Activated T-helper 1 cell treated with anti-CD3 and anti-CD28 coated beads, Interleukin-2, amount 50 U/mL, for 16 hours (primary cell): ENCODE measurements around the gene DPEP3.
A peak's percentile ranks its signal among the peaks of the same experiment; 100 is the strongest.
"Not testable (repeated sequence)": the region's sequence is repeated elsewhere in the genome, so short reads cannot be mapped to it uniquely, and the experiment has no call there.

Source experiments
- DNase-seq, 2 donors: peaks; one replicate each; pipeline ENCODE4 v3.0.0-alpha.2; 2020; ENCODE audit warnings: low read depth in 1 of 2, low spot score in 1 of 2

The DPEP3 gene, protein sequence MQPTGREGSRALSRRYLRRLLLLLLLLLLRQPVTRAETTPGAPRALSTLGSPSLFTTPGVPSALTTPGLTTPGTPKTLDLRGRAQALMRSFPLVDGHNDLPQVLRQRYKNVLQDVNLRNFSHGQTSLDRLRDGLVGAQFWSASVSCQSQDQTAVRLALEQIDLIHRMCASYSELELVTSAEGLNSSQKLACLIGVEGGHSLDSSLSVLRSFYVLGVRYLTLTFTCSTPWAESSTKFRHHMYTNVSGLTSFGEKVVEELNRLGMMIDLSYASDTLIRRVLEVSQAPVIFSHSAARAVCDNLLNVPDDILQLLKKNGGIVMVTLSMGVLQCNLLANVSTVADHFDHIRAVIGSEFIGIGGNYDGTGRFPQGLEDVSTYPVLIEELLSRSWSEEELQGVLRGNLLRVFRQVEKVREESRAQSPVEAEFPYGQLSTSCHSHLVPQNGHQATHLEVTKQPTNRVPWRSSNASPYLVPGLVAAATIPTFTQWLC

DNA sequence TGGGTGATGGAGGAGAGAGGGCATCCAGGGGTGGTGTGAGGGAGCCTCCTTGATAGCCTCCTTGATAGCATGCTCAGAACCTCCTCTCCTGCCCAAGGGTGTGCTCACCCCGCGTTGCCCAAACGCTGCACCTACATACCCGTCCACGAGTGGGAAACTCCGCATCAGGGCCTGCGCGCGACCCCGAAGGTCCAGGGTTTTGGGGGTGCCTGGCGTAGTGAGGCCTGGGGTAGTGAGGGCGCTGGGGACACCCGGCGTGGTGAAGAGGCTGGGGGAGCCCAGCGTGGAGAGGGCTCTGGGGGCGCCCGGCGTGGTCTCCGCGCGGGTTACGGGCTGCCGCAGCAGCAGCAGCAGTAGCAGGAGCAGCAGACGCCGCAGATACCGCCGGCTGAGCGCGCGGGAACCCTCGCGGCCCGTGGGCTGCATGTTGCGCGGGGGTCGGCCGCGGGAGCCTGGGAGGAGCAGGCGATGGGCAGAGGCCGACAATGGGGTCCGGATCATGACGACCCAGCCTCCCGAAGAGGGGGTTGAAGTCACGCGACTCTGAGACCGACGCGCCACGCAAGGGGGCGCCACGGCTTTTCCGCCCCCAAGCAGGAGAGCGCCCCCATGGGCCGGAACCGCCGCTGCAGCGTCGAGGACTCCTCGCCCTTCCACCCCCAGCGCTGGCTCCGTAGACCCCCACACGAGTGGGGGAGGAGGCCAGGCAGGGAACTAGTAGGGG lies at the start of gene DPEP3:
DPEP3 (minus strand) TSS at position 545 of the 724 bp plus-strand sequence; CDS start at position 426, 119 bp downstream.
- no peak for DNase-seq

DNA sequence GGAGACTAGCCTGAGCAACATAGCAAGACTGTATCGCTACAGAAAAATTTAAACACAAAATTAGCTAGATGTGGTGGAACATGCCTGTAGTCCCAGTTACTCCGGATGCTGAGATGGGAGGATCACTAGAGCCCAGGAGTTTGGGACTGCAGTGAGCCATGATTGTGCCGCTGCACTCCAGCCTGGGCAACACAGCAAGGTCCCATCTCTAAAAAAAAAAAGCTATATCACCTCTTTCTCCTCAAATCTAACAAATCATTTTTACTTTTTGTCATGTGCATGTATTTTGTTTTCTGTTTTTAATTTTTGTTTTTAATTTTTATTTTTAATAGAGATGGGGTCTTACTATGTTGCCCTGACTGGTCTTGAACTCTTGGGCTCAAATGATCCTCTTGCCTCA lies 48.7 kb upstream of the DPEP3 start:
- DNase-seq, result no peak

DNA sequence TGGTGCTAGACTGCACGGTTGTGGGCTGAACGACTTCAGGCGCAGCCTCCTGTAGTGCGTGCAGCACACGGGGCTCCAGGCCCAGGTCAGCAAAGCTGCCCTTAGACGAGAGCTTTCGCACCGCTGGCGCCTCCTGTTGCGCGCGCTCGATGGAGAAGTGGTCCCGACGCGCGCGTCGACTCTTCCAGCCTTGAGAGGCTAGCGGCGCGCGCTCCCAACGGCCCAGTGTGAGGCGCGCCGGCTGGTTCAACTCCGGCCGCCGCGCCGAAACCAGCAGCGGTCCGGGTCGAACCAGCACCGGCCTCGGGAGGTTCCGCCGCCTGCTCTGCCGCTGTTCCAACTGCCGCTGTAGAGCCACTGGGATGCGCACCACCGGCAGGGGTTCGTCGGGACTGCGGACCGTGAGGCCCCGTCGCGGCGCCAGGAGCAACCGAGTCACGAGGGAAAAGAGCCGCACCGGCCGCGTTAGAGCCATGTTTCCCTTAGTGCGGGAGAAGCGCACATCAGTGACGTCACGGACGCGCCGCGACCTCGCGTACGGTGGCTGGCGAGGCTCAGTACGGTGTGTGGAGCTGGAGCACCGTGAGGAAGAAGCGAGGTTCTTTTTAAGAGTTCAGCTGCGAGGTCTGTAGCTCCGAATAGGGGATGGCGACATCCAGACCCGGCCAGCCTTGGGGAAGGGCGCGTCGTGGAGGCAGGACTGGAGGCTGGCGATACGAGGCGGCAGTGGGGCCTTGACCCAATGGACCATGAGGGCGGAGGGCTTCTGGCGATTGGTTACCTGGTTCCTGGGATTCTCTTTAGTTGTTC lies 42.6 kb upstream of the DPEP3 start, which contains the start of the genes DDX28 and DUS2:
DDX28 (minus strand) TSS at position 505 of the 810 bp plus-strand sequence; CDS start at position 475, 30 bp downstream.
DUS2 (plus strand) TSS at position 557 of the 810 bp plus-strand sequence. CDS start 14,740 bp downstream, outside the sequence.
- peak; percentile 91 to 92 for DNase-seq

DNA sequence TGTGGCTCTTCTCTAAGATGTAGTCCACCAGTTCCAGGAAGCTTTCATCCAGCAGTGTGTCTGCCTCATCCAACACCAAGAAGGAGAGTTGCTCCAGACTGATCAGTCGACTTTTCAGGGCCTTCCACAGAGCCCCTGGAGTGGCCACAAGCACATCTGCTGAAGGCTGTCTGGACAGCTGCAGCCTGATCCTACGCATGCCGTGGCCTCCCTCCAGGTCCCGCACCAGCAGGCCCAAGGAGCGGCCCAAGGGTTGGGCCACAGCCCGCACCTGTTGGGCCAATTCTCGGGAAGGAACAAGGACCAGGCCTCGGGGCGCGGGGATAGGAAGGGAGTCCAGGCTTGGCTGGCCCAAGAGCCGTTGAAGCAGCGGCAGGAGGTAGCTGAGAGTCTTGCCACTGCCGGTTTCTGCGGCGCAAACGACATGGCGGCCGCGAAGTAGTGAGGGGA lies 42.0 kb upstream of the DPEP3 start:
- no peak for DNase-seq

DNA sequence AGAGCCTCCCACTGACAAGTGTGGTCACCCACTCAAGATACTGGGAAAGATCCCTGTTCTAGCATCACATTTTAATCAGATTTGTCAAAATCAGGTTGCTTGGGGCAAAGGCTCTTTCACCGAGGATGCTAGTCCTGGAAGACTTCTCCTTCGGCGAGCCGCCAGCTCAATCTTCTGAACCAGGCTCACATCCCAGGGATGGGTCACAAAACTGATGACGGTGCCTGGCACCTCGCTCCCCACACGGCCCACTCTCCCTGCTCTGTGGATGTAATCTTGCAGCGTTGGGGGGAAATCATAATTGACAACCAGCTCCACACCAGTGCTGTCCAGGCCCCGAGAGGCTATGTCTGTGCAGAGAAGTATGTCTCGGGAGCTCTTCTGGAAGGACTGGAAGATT lies 41.2 kb upstream of the DPEP3 start:
- DNase-seq, result no peak

DNA sequence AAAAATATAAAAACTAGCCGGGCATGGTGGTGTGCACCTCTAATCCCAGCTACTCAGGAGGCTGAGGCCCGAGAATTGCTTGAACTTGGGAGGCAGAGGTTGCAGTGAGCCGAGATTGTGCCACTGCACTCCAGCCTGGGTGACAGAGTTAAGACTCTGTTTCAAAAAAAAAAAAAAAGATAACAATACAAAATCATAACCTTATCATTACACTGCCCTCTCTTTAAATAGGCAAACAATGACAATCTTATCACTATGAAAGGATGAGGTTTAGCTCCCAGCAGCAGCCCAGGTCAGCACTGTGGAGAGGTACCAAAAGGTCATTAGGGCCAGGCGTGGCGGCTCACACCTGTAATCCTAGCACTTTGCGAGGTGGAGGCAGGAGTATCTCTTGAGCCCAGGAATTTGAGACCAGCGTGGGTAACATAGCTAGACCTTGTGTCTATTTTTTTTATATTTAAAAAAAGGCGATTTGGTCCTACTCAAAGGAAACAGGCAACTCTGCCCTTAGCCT lies 38.9 kb upstream of the DPEP3 start:
- DNase-seq, result no peak

DNA sequence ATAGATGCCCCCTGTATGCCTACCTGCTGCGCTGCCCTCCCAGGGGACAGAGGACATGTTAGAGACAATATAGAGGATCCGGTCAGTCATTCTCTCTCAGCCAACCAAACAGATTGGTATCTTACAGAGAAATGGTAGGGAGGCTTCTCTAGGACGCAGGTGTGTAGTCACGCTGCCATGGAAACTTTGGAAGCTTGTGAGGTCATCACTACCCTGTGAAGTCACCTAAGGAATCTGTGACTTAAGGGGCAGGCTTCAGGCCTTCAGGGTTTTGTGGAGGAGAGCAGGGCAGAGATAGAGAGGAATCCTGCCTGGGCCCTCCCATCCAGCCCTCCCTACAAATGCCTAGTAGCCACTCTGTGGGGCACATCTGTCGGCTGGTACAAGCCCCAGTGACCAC lies 35.4 kb upstream of the DPEP3 start, which contains the start of gene DPEP2NB:
DPEP2NB (minus strand) TSS at position 231 of the 400 bp plus-strand sequence; CDS start at position 90, 141 bp downstream.
- DNase-seq, result no peak

DNA sequence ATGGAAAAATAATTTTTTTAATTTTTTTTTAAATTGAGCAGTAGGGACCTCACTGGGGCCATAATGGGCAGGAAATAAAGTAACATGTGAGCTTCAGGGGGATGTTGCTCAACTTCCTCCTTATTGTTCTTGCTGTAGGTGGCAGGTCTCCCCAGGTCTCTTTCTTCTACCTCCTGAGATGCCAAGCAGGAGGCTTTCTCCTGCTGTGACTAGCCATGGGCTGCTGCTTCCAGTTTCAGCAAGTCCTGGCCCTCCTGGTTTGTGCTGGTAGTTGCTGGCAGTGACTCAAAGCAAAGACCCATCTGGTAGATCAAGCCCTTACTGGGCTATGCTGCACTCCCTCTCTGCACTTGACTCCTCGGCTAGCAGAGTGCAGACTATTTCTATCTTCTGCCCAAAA lies 33.1 kb upstream of the DPEP3 start:
- DNase-seq, result no peak

DNA sequence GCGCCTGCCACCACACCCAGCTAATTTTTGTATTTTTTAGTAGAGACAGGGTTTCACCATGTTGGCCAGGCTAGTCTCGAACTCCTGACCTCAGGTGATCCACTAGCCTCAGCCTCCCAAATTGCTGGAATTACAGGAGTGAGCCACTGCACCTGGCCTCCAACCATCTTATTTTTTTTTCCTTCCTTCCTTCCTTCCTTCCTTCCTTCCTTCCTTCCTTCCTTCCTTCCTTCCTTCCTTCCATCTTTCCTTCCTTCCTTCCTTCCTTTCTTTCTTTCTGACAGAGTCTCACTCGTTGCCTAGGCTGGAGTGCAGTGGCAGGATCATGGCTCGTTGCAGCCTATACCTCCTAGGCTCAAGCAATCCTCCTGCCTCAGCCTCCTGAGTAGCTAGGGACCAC lies 29.6 kb upstream of the DPEP3 start:
- DNase-seq, result not testable (repeated sequence)

DNA sequence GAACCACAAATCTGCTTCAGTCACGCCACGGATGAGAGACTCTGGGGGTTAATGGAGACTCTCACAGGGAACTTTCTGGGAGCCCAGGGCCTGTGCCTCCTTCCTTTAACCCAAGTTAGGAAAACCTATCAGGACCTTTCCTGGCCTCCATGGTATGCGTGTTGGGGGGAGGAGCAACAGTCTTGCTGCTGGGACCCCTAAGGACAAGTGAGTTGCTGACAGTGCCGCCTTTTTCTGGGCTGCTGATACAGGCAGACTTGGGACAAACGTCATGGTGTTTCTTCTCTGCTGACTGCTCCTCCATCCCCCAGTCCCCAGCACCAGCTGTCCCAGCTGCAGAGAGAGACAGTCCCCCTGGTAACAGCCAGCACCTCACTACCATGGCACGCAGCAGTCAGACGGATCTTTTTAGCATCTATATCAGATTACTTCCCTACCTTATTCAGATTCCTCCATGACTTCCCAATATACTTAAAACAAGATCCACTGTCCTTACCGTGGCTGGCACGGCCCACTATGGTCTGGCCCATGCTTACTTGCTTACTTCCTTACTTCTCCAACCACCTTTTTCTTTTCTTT lies 28.9 kb upstream of the DPEP3 start:
- no peak for DNase-seq

DNA sequence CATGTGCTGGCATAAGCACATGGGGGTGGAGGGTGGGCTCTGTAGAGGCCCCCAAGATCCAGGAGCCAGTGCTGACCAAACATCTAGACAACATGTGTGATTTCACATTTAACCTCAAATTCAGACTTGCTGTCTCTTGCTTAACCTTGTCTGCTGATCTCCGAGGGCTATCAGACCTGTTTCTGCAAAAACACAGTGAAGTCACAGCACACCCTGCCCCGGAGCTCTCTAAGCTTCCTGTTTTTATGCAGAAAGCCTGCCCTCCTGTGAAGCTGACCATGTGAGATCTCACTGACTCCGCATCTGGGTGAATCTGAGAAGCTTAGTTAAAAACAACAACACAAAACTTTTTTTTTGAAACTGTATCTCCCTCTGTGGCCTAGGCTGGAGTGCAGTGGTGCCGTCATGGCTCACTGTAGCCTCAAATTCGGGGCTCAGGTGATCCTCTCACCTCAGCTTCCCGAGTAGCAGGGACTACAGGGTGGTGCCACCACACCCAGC lies 25.5 kb upstream of the DPEP3 start:
- peak in 1 of 2 donors; percentile 25 for DNase-seq

DNA sequence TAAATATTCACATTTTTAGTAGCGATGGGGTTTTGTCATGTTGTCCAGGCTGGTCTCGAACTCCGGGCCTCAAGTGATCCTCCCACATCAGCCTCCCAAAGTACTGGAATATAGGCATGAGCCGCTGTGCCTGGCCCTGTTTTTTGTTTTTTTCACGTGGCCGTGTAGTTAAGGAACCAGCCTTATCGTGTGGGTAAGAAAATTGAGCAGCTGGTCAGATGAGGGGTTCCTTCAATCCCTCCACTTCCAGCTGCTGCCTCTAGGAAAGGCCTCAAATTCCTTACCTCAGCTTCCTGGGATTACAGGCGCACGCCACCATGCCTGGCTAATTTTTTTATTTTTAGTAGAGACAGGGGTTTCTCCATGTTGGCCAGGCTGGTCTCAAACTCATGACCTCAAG lies 24.9 kb upstream of the DPEP3 start:
- no peak for DNase-seq

DNA sequence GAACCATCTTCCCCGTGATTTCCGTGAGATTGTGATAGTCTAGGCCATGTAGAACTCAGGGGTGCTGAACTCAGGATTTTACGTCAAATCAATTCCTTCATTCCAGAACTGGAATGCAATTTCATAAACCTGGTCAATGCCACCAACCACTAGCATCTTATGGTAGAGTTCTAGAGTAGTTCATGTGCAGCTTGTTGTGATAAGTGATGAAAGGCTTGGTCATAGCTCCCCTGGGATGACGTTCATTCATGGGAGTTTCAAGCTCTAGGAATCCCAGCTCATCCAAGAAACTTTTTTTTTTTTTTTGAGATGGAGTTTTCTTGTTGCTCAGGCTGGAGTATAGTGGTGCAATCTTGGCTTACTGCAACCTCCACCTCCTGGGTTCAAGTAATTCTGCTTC lies 22.7 kb upstream of the DPEP3 start:
- no peak for DNase-seq

DNA sequence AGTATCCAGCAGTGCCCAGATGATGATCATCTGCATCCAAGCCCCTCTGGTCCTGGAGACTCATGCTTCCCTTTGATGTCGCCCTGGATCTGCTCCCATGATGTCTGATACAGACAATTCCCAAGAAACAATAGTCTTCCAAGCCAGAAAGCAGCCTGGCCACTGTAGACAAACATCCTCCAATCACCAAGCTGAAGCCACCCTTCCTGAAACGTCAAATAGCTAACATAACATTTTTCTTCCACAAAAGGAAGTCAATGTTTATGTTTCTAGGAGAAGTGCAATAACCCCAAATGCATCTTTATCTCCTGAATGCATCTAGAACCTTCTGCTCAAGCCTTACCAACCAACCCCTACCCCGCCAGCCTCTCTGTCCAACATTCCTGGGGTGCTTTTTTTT lies 20.2 kb upstream of the DPEP3 start:
- no peak for DNase-seq

DNA sequence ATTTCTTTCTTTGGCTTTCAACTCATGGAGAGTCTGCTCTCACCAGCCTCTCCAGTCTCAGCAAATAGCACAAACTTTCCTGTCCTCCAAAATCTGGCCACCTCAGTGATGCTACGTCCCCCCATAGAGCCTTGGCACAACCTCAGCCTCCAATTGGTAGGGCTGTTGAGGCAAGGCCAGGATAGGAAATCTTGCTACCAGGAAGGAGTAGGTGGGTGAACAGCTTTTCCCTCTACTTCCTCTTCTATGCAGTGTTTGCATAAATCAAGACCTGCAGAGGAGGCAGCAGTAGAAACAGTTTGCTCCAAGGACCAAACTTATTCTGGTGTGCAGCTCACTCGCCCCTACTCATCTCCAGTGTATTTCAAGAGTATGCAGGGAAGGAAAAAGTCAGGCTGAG lies 19.7 kb upstream of the DPEP3 start:
- DNase-seq, result no peak

DNA sequence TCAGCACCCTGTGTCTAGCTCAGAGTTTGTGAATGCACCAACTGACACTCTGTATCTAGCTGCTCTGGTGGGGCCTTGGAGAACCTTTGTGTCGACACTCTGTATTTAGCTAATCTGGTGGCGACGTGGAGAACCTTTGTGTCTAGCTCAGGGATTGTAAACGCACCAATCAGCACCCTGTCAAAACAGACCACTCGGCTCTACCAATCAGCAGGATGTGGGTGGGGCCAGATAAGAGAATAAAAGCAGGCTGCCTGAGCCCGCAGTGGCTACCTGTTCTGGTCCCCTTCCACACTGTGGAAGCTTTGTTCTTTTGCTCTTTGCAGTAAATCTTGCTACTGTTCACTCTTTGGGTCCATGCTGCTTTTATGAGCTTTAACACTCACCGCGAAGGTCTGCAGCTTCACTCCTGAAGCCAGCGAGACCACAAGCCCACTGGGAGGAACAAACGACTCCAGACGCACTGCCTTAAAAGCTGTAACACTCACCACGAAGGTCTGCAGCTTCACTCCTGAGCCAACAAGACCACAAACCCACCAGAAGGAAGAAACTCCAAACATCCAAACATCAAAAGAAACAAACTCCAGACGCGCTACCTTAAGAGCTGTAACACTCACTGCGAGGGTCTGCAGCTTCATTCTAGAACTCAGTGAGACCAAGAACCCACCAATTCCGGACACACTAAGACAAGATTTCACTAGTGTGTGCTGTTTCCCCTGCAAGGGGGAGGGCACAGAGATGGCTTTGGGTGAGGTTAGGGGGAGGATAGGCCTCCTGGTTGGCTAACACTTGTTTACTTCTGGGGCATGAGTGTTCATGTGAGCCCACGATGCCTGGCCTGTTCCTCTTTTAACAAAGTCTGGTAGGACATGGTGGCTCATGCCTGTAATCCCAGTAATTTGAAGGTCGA lies 18.7 kb upstream of the DPEP3 start, which contains the start of gene DPEP2:
DPEP2 (minus strand) TSS at position 706 of the 910 bp plus-strand sequence. CDS start 6,272 bp downstream, outside the sequence.
- DNase-seq, result peak in 1 of 2 donors; percentile 23

DNA sequence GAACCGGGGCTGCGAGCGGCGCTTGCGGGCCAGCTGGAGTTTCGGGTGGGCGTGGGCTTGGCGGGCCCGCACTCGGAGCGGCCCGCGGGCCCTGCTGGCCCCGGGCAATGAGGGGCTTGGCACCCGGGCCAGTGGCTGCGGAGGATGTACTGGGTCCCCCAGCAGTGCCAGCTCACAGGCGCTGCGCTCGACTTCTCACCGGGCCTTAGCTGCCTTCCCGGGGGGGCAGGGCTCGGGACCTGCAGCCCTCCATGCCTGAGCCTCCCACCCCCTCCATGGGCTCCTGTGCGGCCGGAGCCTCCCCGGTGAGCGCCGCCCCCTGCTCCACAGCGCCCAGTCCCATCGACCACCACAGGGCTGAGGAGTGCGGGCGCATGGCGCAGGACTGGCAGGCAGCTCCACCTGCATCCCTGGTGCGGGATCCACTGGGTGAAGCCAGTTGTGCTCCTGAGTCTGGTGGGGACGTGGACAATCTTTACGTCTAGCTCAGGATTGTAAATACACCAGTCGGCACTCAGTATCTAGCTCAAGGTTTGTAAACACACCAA lies 18.0 kb upstream of the DPEP3 start:
- not testable (repeated sequence) for DNase-seq

DNA sequence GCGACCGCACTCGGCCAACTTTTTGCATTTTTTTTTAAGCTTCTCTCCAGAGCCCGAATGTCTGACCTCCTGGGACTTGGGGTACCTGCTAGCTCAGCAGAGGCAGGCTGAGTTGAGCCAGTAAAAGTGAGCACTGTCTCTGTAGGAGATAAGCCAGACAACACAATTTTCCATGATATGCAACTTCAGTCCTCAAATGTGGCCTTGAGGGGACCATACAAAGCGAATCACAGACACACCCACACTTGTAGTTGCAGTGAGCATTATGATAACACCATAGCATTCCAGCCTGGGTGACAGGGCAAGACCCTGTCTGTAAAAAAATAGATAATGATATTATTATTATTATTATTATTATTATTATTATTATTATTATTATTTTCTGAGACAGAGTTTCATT lies 16.4 kb upstream of the DPEP3 start:
- DNase-seq, result no peak

DNA sequence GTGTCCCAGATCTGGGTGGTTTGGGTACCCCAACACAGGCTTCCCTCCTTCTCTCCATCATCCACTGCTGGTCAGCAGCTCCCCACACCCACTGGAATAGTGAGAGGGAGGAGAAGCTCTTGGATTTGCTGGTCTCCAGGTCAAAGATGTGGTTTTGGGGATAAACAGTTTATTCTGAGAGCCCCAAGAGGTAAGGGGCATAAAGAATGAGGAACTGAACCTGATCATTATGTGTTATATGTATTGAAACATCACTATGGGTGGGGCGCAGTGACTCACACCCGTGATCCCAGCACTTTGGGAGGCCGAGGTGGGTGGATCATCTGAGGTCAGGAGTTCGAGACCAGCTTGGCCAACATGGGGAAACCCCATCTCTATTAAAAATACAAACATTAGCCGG lies 15.1 kb upstream of the DPEP3 start:
- DNase-seq, result no peak
